ENCODE data around the gene TRIM52. TPM values are rescaled to one million over a fixed set of nuclear protein-coding genes. Genes with fewer than 3 reads are reported as not detected.

TRIM52 gene
- total and polyA plus RNA-seq, 2 of the 13 experiments (the other 11 are each of a cell fraction or from before 2014, with no cell fraction given): 7.2 to 11.6 TPM

- TF ChIP-seq MYPOP (CRISPR knock-in tag; IDR thresholded peaks at IDR 0.05): 0 out of 2 replicates have a peak, but pooled peaks have one; percentile 16
- no peak for TF ChIP-seq THAP8 (CRISPR knock-in tag; IDR thresholded peaks at IDR 0.05; ENCODE audit: borderline replicate concordance)
- TF ChIP-seq ZNF3 (CRISPR knock-in tag; IDR thresholded peaks at IDR 0.05): no peak
- no peak for TF ChIP-seq MTF1 (CRISPR knock-in tag; IDR thresholded peaks at IDR 0.05)
- TF ChIP-seq KLF13 (CRISPR knock-in tag; IDR thresholded peaks at IDR 0.05): no peak
- TF ChIP-seq ZNF549 (CRISPR knock-in tag; IDR thresholded peaks at IDR 0.05): no peak
- peak; percentile 41; the same call in 1 of the 2 replicates for TF ChIP-seq ARID4A (CRISPR knock-in tag; IDR thresholded peaks at IDR 0.05; ENCODE audit: borderline replicate concordance)
- peak in 1 of 2 experiments; percentile 94; a peak in 2 of 4 replicates for TF ChIP-seq ATF4 (CRISPR knock-in tag; IDR thresholded peaks at IDR 0.05)
- no peak for TF ChIP-seq BCLAF1 (IDR thresholded peaks at IDR 0.05)
- 0 out of 2 replicates have a peak, but pooled peaks have one; percentile 30 for TF ChIP-seq SIN3A (IDR thresholded peaks at IDR 0.05; ENCODE audit: borderline replicate concordance, low read depth, low read length)
- TF ChIP-seq ETV5 (CRISPR knock-in tag; IDR thresholded peaks at IDR 0.05; ENCODE audit: borderline replicate concordance): peak; percentile 55; the same call in 1 of the 2 replicates
- TF ChIP-seq ELF1 (CRISPR knock-in tag; IDR thresholded peaks at IDR 0.05): peak; percentile 12; the same call in 1 of the 2 replicates
Observed at GRCh38 chr5:181241393-181241975, 19.5 kb downstream of the TRIM52 start (continued).

Data from HepG2 (cell line).